Measurements from ENCODE around the gene FAM221A. TPM values are rescaled to one million over a fixed set of nuclear protein-coding genes. Genes with fewer than 3 reads are reported as not detected.
A peak's percentile ranks its signal among the peaks of the same experiment; 100 is the strongest.

FAM221A gene, protein sequence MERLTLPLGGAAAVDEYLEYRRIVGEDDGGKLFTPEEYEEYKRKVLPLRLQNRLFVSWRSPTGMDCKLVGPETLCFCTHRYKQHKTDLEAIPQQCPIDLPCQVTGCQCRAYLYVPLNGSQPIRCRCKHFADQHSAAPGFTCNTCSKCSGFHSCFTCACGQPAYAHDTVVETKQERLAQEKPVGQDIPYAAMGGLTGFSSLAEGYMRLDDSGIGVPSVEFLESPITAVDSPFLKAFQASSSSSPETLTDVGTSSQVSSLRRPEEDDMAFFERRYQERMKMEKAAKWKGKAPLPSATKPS
- 10 to 100 TPM; 12.2 to 18.1 (median 13.1) TPM for total RNA-seq

DNA sequence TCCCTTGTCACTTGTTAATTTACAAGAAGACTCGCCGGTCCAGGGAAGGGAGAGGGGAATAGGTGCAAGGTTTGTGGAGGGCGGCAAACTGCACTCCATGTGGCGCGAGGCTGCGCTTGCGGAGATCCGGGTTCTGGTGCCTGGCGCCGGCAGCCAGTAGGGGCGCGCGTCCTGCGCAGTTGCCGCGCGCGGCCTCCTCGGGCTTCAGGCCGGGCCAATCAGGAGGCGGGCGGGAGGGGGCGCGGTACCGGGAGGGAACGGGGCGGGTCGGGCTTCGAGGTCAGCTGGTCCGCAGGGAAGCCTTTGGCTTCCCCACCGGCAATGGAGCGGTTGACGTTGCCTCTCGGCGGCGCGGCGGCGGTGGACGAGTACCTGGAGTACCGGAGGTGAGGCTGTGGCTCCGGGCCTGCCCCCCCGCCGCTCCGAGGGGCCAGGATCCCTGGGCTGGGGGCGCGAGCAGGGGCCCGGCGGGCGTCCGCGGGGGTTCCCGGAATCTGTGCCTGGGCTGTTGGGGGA, at the start of gene FAM221A:
Gene FAM221A, plus strand, starts transcription at position 302 of the 516 bp plus-strand sequence. Its CDS starts 20 bp downstream, at position 322.
- Histone ChIP-seq H3K4me3 (peak within 1 kb of the TSS; percentile 78 to 92 (median 84)), H3K9me3 (no peaks in the 10 kb centered on the region), H3K27me3 (no peaks in the 10 kb centered on the region), H3K36me3 (no peaks in the 10 kb centered on the region), H3K27ac (peak within 1 kb of the TSS; percentile 87 to 91), H3K4me1 (no peaks in the 10 kb centered on the region)
- TF ChIP-seq POLR2AphosphoS5 (IDR thresholded peaks at IDR 0.05) = peak in 1 of 3 donors; percentile 63
- TF ChIP-seq POLR2A (IDR thresholded peaks at IDR 0.05) = no peak
- TF ChIP-seq, protein P1, sequence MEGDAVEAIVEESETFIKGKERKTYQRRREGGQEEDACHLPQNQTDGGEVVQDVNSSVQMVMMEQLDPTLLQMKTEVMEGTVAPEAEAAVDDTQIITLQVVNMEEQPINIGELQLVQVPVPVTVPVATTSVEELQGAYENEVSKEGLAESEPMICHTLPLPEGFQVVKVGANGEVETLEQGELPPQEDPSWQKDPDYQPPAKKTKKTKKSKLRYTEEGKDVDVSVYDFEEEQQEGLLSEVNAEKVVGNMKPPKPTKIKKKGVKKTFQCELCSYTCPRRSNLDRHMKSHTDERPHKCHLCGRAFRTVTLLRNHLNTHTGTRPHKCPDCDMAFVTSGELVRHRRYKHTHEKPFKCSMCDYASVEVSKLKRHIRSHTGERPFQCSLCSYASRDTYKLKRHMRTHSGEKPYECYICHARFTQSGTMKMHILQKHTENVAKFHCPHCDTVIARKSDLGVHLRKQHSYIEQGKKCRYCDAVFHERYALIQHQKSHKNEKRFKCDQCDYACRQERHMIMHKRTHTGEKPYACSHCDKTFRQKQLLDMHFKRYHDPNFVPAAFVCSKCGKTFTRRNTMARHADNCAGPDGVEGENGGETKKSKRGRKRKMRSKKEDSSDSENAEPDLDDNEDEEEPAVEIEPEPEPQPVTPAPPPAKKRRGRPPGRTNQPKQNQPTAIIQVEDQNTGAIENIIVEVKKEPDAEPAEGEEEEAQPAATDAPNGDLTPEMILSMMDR (IDR thresholded peaks at IDR 0.05) = peak; percentile 50 to 70 (median 57)
- peak; percentile 70 to 89 for DNase-seq (ENCODE audit: low spot score in 2 of 2)
- intact Hi-C loops (cut with DNase I; ENCODE audit: low total_unique reads) = no loop called here

- DNase-seq (ENCODE audit: low spot score in 2 of 2) = no peak
- H3K36me3 ChIP-seq = no peaks in the 10 kb centered on the region
Measured at GRCh38 chr7:23633417-23633816, 46.6 kb upstream of the FAM221A start.

DNA sequence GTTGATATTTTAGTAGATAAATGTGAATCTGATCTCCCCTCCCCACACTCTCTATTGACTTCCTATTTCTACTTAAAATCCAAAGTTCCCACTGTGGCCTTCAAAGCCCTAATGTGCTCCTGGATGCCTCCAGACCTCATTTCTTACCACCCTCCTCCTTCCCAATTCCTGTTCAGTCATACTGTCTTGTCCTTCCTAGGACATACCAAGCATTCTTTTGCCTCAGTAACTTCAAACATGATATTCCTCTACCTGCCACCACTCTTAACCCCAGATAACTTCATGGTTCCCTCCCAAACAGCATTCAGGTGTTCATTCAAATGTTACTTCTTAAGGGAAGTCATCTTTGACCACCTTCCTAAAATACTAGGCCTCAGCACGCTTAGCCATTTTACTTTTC, 34.2 kb upstream of the FAM221A start:
- Histone ChIP-seq H3K4me1 (no peaks in the 10 kb centered on the region), H3K36me3 (no peaks in the 10 kb centered on the region), H3K27ac (no peak overlapping the region), H3K4me3 (no peak overlapping the region), H3K9me3 (no peaks in the 10 kb centered on the region), H3K27me3 (no peaks in the 10 kb centered on the region)
- intact Hi-C loops (cut with DNase I; ENCODE audit: low total_unique reads) = no loop called here
- TF ChIP-seq POLR2AphosphoS5 (IDR thresholded peaks at IDR 0.05) = no peak
- TF ChIP-seq, protein P1 (IDR thresholded peaks at IDR 0.05) = no peak
- no peak for TF ChIP-seq POLR2A (IDR thresholded peaks at IDR 0.05)
- no peak for DNase-seq (ENCODE audit: low spot score in 2 of 2)

More at GRCh38 chr7:23633417-23633816, 46.6 kb upstream of the FAM221A start:
- intact Hi-C loops (cut with DNase I; ENCODE audit: low total_unique reads) = no loop called here
- no peak overlapping the region for H3K27ac ChIP-seq
- H3K4me3 ChIP-seq = no peak overlapping the region
- no peaks in the 10 kb centered on the region for H3K9me3 ChIP-seq
- no peaks in the 10 kb centered on the region for H3K27me3 ChIP-seq
- TF ChIP-seq, protein P1 (IDR thresholded peaks at IDR 0.05) = no peak
- TF ChIP-seq POLR2AphosphoS5 (IDR thresholded peaks at IDR 0.05) (no peak), POLR2A (IDR thresholded peaks at IDR 0.05) (no peak)
- H3K4me1 ChIP-seq = no peaks in the 10 kb centered on the region

DNA sequence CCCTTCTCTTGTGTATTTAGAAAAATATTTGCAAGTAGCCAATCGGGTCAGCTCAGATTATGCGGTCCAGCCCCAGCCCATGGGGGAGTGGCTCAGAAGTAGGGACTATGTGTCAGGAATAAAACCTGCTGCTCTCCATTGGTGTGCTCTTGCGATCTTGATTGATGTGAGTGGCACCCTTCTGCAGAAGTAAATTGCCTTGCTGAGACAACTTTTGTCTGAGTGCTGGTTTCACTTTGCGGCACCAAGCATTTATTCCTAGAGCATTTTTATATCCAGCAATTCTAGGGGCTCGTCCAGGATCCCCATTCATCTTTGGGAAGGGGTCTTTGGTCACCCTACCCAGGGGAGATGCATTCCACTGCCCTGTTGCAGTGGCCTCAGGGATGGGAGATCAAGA, 26.1 kb upstream of the FAM221A start:
- no peaks in the 10 kb centered on the region for H3K27me3 ChIP-seq
- no peak for TF ChIP-seq POLR2AphosphoS5 (IDR thresholded peaks at IDR 0.05)
- TF ChIP-seq, protein P1 (IDR thresholded peaks at IDR 0.05) = no peak
- TF ChIP-seq POLR2A (IDR thresholded peaks at IDR 0.05) = no peak
- H3K27ac ChIP-seq = no peak overlapping the region
- peaks cover 14 to 27% of the 10 kb centered on the region in 2 donors for H3K9me3 ChIP-seq
- intact Hi-C loops (cut with DNase I; ENCODE audit: low total_unique reads) = no loop called here
- H3K36me3 ChIP-seq = no peaks in the 10 kb centered on the region
- no peak for DNase-seq (ENCODE audit: low spot score in 2 of 2)
- no peak overlapping the region for H3K4me3 ChIP-seq
- H3K4me1 ChIP-seq = no peaks in the 10 kb centered on the region

- no peak for DNase-seq (ENCODE audit: low spot score in 2 of 2)
- H3K4me3 ChIP-seq = no peak overlapping the region
- H3K4me1 ChIP-seq = no peaks in the 10 kb centered on the region
- TF ChIP-seq POLR2AphosphoS5 (IDR thresholded peaks at IDR 0.05) (no peak), POLR2A (IDR thresholded peaks at IDR 0.05) (no peak)
- no peaks in the 10 kb centered on the region for H3K36me3 ChIP-seq
- intact Hi-C loops (cut with DNase I; ENCODE audit: low total_unique reads) = no loop called here
- no peak overlapping the region for H3K27ac ChIP-seq
- H3K27me3 ChIP-seq = no peaks in the 10 kb centered on the region
- peaks cover 14 to 27% of the 10 kb centered on the region in 2 donors for H3K9me3 ChIP-seq
Measured at GRCh38 chr7:23654508-23654907, 25.5 kb upstream of the FAM221A start.
